Neuronal stem cell (in vitro differentiated cells): ENCODE results near the gene ACSS3.
"Not testable (repeated sequence)": the region's sequence is repeated elsewhere in the genome, so short reads cannot be mapped to it uniquely, and the experiment has no call there.

Experiments
- DNase-seq: peaks from one replicate; pipeline ENCODE4 v3.0.0-alpha.2; 2013; ENCODE audit warnings: low spot score
- H2AFZ ChIP-seq: one replicate; pipeline ENCODE4 v1.6.1; 2013; ENCODE audit warnings: mild to moderate bottlenecking, low read length, inconsistent platforms
- H2AK5ac ChIP-seq: 2 replicates; pipeline ENCODE4 v1.6.1; 2013; ENCODE audit warnings: low read depth, mild to moderate bottlenecking, inconsistent platforms, low read length, moderate library complexity, mixed read lengths
- H2BK120ac ChIP-seq: 2 replicates; pipeline ENCODE4 v1.6.1; 2013; ENCODE audit warnings: low read depth, mild to moderate bottlenecking, inconsistent platforms, low read length, moderate library complexity, mixed read lengths
- H2BK12ac ChIP-seq: one replicate; pipeline ENCODE4 v1.6.1; 2013; ENCODE audit warnings: low read length, inconsistent platforms
- H2BK15ac ChIP-seq: 2 replicates; pipeline ENCODE4 v1.6.1; 2013; ENCODE audit warnings: mild to moderate bottlenecking, low read length, inconsistent platforms, mixed read lengths
- H2BK5ac ChIP-seq: one replicate; pipeline ENCODE4 v1.6.1; 2013; ENCODE audit warnings: inconsistent platforms, mild to moderate bottlenecking, low read length, moderate library complexity
- H3K14ac ChIP-seq: one replicate; pipeline ENCODE4 v1.6.1; 2013; ENCODE audit warnings: low read length, inconsistent platforms
- H3K18ac ChIP-seq: 2 replicates; pipeline ENCODE4 v1.6.1; 2013; ENCODE audit warnings: low read length, inconsistent platforms
- H3K23ac ChIP-seq: 2 replicates; pipeline ENCODE4 v1.6.1; 2013; ENCODE audit warnings: low read depth, mild to moderate bottlenecking, mixed read lengths, low read length, inconsistent platforms; ENCODE audit not compliant: poor library complexity
- H3K27ac ChIP-seq: replicated peaks from 3 replicates; pipeline ENCODE4 v1.5.1; 2013; ENCODE audit warnings: low read length, inconsistent platforms
- H3K27me3 ChIP-seq, 3 experiments: 2 replicates each; pipeline ENCODE4 v1.6.1; 2013; ENCODE audit warnings: low read length in 3 of 3, mild to moderate bottlenecking in 2 of 3, inconsistent platforms in 1 of 3, low read depth in 1 of 3, mixed read lengths in 1 of 3, moderate library complexity in 1 of 3; ENCODE audit not compliant: control insufficient read depth in 3 of 3, insufficient read depth in 3 of 3
- H3K36me3 ChIP-seq, 2 donors: replicated peaks in 1 of 2; 2 replicates each; pipeline ENCODE4 v1.6.1; 2013; ENCODE audit warnings: low read length in 2 of 2; ENCODE audit not compliant: control insufficient read depth in 2 of 2, insufficient read depth in 2 of 2
- H3K4ac ChIP-seq: 2 replicates; pipeline ENCODE4 v1.6.1; 2013; ENCODE audit warnings: inconsistent platforms, mild to moderate bottlenecking, low read length, moderate library complexity
- H3K4me1 ChIP-seq, 2 donors: 1 replicate in 1 of 2; 2 replicates in 1 of 2; pipeline ENCODE4 v1.6.1; 2013; ENCODE audit warnings: low read length in 2 of 2, low read depth in 1 of 2; ENCODE audit not compliant: control insufficient read depth in 2 of 2, insufficient read depth in 1 of 2
- H3K4me2 ChIP-seq: one replicate; pipeline ENCODE4 v1.6.1; 2013; ENCODE audit warnings: mild to moderate bottlenecking, low read length, inconsistent platforms; ENCODE audit not compliant: insufficient read depth, poor library complexity, severe bottlenecking
- H3K4me3 ChIP-seq, 2 donors: 2 replicates each; pipeline ENCODE4 v1.5.1; 2013; ENCODE audit warnings: low read length in 2 of 2, mild to moderate bottlenecking in 2 of 2, inconsistent platforms in 1 of 2, moderate library complexity in 1 of 2
- H3K79me1 ChIP-seq: one replicate; pipeline ENCODE4 v1.6.1; 2013; ENCODE audit warnings: low read depth, mild to moderate bottlenecking, inconsistent platforms, low read length, moderate library complexity
- H3K9ac ChIP-seq: one replicate; pipeline ENCODE4 v1.6.1; 2013; ENCODE audit warnings: mild to moderate bottlenecking, low read depth, low read length, inconsistent platforms; ENCODE audit not compliant: poor library complexity
- H3K9me3 ChIP-seq, 2 donors: replicated peaks in 1 of 2; 2 replicates each; pipeline versions ENCODE3 to v1.6.1; 2013; ENCODE audit warnings: low read length in 2 of 2, mild to moderate bottlenecking in 2 of 2, inconsistent platforms in 1 of 2, low read depth in 1 of 2, mixed read lengths in 1 of 2, moderate library complexity in 1 of 2; ENCODE audit not compliant: control insufficient read depth in 2 of 2, insufficient read depth in 1 of 2
- H4K8ac ChIP-seq: one replicate; pipeline ENCODE4 v1.6.1; 2013; ENCODE audit warnings: low read depth, mild to moderate bottlenecking, inconsistent platforms, low read length, moderate library complexity
- H4K91ac ChIP-seq: one replicate; pipeline ENCODE4 v1.6.1; 2013; ENCODE audit warnings: low read length, low read depth, mild to moderate bottlenecking, inconsistent platforms; ENCODE audit not compliant: poor library complexity
- WGBS, 2 donors: extraction: QIAGEN DNeasy Blood & Tissue Kit; methylation state at CpG; one replicate each; pipeline ENCODE4 v1.1.7; 2013; ENCODE audit warnings: missing lambda C conversion rate in 2 of 2, mixed read lengths in 1 of 2; ENCODE audit not compliant: insufficient read length in 2 of 2, insufficient replicate concordance in 1 of 2; ENCODE audit errors: extremely low coverage in 2 of 2; 5-methylcytosine and 5-hydroxymethylcytosine counted together

The ACSS3 gene

GRCh38 chr12:81187686-81188085 lies 109.8 kb downstream of the ACSS3 start:
- H2BK12ac ChIP-seq = no peak overlapping the region
- no peak overlapping the region for H3K4me3 ChIP-seq
- H3K4me2 ChIP-seq = no peak overlapping the region
- H3K9ac ChIP-seq = no peak overlapping the region
- no peaks in the 10 kb centered on the region for H3K79me1 ChIP-seq
- H2AFZ ChIP-seq = no peak overlapping the region
- no peaks in the 10 kb centered on the region for H3K9me3 ChIP-seq
- H3K27ac ChIP-seq = no peak overlapping the region
- no peak overlapping the region for H4K8ac ChIP-seq
- WGBS, 2 donors = no CpG with 5 or more reads among the region's 1 CpG
- no peak overlapping the region for H2BK120ac ChIP-seq
- H2BK5ac ChIP-seq = no peak overlapping the region
- H3K18ac ChIP-seq = no peak overlapping the region
- H4K91ac ChIP-seq = no peak overlapping the region
- no peak overlapping the region for H3K14ac ChIP-seq
- no peak overlapping the region for H2BK15ac ChIP-seq
- H3K36me3 ChIP-seq = no peaks in the 10 kb centered on the region
- no peaks in the 10 kb centered on the region for H3K4me1 ChIP-seq
- H3K23ac ChIP-seq = no peak overlapping the region
- H3K27me3 ChIP-seq = no peaks in the 10 kb centered on the region
- H2AK5ac ChIP-seq = no peak overlapping the region
- no peak for DNase-seq
- H3K4ac ChIP-seq = no peak overlapping the region

GRCh38 chr12:81196595-81196994 lies 118.7 kb downstream of the ACSS3 start:
- H2BK15ac ChIP-seq = no peak overlapping the region
- no peaks in the 10 kb centered on the region for H3K27me3 ChIP-seq
- H3K4ac ChIP-seq = no peak overlapping the region
- no peak overlapping the region for H2AK5ac ChIP-seq
- H3K18ac ChIP-seq = no peak overlapping the region
- no peak overlapping the region for H3K4me2 ChIP-seq
- H3K9me3 ChIP-seq = no peaks in the 10 kb centered on the region
- no peak overlapping the region for H2AFZ ChIP-seq
- H3K23ac ChIP-seq = no peak overlapping the region
- H3K14ac ChIP-seq = no peak overlapping the region
- H3K79me1 ChIP-seq = no peaks in the 10 kb centered on the region
- no peak overlapping the region for H4K8ac ChIP-seq
- H3K36me3 ChIP-seq = no peaks in the 10 kb centered on the region
- no CpG with 5 or more reads among the region's 3 CpGs for WGBS, 2 donors
- DNase-seq = no peak
- H3K9ac ChIP-seq = no peak overlapping the region
- H3K27ac ChIP-seq = no peak overlapping the region
- no peak overlapping the region for H4K91ac ChIP-seq
- H2BK5ac ChIP-seq = no peak overlapping the region
- H2BK12ac ChIP-seq = no peak overlapping the region
- no peak overlapping the region for H3K4me3 ChIP-seq
- H3K4me1 ChIP-seq = no peaks in the 10 kb centered on the region
- H2BK120ac ChIP-seq = no peak overlapping the region

- H3K4me3 ChIP-seq, H3K18ac ChIP-seq, H3K4me2 ChIP-seq, H3K27me3 ChIP-seq, H2BK5ac ChIP-seq, H3K79me1 ChIP-seq, H3K9ac ChIP-seq, H2BK15ac ChIP-seq, H4K8ac ChIP-seq, DNase-seq, H3K9me3 ChIP-seq, H2BK12ac ChIP-seq, H2AFZ ChIP-seq, H2AK5ac ChIP-seq, H3K14ac ChIP-seq, H3K27ac ChIP-seq, H4K91ac ChIP-seq, H3K36me3 ChIP-seq, H3K4ac ChIP-seq, H3K23ac ChIP-seq, H2BK120ac ChIP-seq, H3K4me1 ChIP-seq: not testable (repeated sequence)
- WGBS, 2 donors = no CpG with 5 or more reads among the region's 6 CpGs
These were observed 122.7 kb downstream of the ACSS3 start for GRCh38 chr12:81200561-81200960.

- H3K27ac ChIP-seq = no peak overlapping the region
- no peak overlapping the region for H2BK5ac ChIP-seq
- no peak for DNase-seq
- H2AFZ ChIP-seq = no peak overlapping the region
- no peak overlapping the region for H4K8ac ChIP-seq
- H3K4me3 ChIP-seq = no peak overlapping the region
- no peak overlapping the region for H2BK15ac ChIP-seq
- H3K9ac ChIP-seq = no peak overlapping the region
- no CpG with 5 or more reads among the region's 3 CpGs for WGBS, 2 donors
- no peak overlapping the region for H2BK12ac ChIP-seq
- H3K9me3 ChIP-seq = no peaks in the 10 kb centered on the region
- no peaks in the 10 kb centered on the region for H3K36me3 ChIP-seq
- H3K23ac ChIP-seq = no peak overlapping the region
- H2AK5ac ChIP-seq = no peak overlapping the region
- H3K79me1 ChIP-seq = no peaks in the 10 kb centered on the region
- H3K4me1 ChIP-seq = peaks cover 10 to 32% of the 10 kb centered on the region in 2 donors
- no peaks in the 10 kb centered on the region for H3K27me3 ChIP-seq
- H4K91ac ChIP-seq = no peak overlapping the region
- no peak overlapping the region for H3K18ac ChIP-seq
- no peak overlapping the region for H3K14ac ChIP-seq
- H3K4me2 ChIP-seq = no peak overlapping the region
- no peak overlapping the region for H3K4ac ChIP-seq
- H2BK120ac ChIP-seq = no peak overlapping the region
These were observed 125.9 kb downstream of the ACSS3 start for GRCh38 chr12:81203671-81204204.
